DND-41 (cell line): ENCODE measurements around the gene HTR2A.

Experiments
- ATAC-seq: fragments of 200-7000 bp; cut with Tn5 transposase; 3 replicates; pipeline ENCODE4 v1.9.1; 2021; ENCODE audit warnings: low read depth; ENCODE audit not compliant: insufficient read depth
- DNase-seq: peaks from one replicate; pipeline ENCODE4 v3.0.0-alpha.2; 2020
- H2AFZ ChIP-seq: 2 replicates; pipeline ENCODE4 v1.6.0; 2012; ENCODE audit warnings: low read depth, low read length
- H3K27ac ChIP-seq: 2 replicates; pipeline ENCODE4 v1.5.1; 2012; ENCODE audit warnings: low read length, inconsistent platforms
- H3K27me3 ChIP-seq: fragments of 200-600 bp; sonication (generic); 2 replicates; pipeline ENCODE4 v1.6.0; 2012; ENCODE audit warnings: low read length, mild to moderate bottlenecking, inconsistent platforms; ENCODE audit not compliant: insufficient read depth, poor library complexity
- H3K36me3 ChIP-seq: 2 replicates; pipeline ENCODE4 v1.5.1; 2012; ENCODE audit warnings: low read length, inconsistent platforms; ENCODE audit not compliant: insufficient read depth
- H3K4me1 ChIP-seq: 2 replicates; pipeline ENCODE4 v1.5.1; 2012; ENCODE audit warnings: mild to moderate bottlenecking, low read length; ENCODE audit not compliant: insufficient read depth
- H3K4me2 ChIP-seq: 2 replicates; pipeline ENCODE4 v1.6.0; 2012; ENCODE audit warnings: mild to moderate bottlenecking, moderate library complexity, low read length, inconsistent platforms; ENCODE audit not compliant: insufficient read depth
- H3K4me3 ChIP-seq, 2 experiments: fragments of 200-600 bp in 1 of 2; shearing (Covaris generic) in 1 of 2; 2 replicates each; pipeline ENCODE4 v1.5.1; 2012 to 2016; ENCODE audit warnings: inconsistent platforms in 2 of 2, low read length in 2 of 2, mild to moderate bottlenecking in 2 of 2, low read depth in 1 of 2, moderate library complexity in 1 of 2
- H3K79me2 ChIP-seq: 2 replicates; pipeline ENCODE4 v1.6.0; 2012; ENCODE audit warnings: low read length, inconsistent platforms; ENCODE audit not compliant: insufficient read depth
- H3K9ac ChIP-seq: 2 replicates; pipeline ENCODE4 v1.6.0; 2012; ENCODE audit warnings: low read depth, mild to moderate bottlenecking, inconsistent platforms, low read length, moderate library complexity
- H3K9me3 ChIP-seq: 2 replicates; pipeline ENCODE4 v1.5.1; 2012; ENCODE audit warnings: low read length, moderate library complexity, mild to moderate bottlenecking, inconsistent platforms; ENCODE audit not compliant: insufficient read depth, severe bottlenecking
- H4K20me1 ChIP-seq: 2 replicates; pipeline ENCODE4 v1.6.0; 2012; ENCODE audit warnings: low read length; ENCODE audit not compliant: insufficient read depth
- CTCF ChIP-seq: IDR thresholded peaks from 2 replicates; pipeline ENCODE4 v1.5.1; 2012; ENCODE audit warnings: borderline replicate concordance, low read length, moderate library complexity, mild to moderate bottlenecking; ENCODE audit not compliant: poor library complexity, severe bottlenecking; ENCODE audit errors: extremely low read depth
- EZH2 ChIP-seq: IDR thresholded peaks from 3 replicates; pipeline ENCODE4 v1.6.1; 2012; ENCODE audit warnings: borderline replicate concordance, low read depth, mild to moderate bottlenecking, moderate library complexity, low read length, inconsistent platforms; ENCODE audit not compliant: severe bottlenecking

HTR2A gene

DNA sequence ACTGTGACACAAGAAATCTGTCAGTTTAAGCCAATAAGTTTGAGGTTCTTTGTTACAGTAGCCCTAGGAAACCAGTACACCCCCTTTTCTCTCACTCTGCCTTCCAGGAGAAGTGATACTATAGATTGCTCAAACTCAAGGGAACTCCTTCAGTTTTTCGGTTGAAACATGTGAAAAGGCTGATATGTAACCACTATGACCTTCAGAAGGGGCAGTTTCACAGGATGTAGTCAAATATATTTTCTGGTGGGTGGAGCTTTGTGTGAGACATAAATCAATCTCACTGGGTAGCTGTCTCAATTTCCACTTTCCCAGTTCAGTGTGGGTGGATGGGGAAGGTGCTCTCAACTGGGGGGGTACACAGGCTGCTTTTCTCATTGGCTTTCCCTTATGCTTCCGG, 41.7 kb downstream of the HTR2A start:
- H3K36me3 ChIP-seq: no peaks in the 10 kb centered on the region
- no peak overlapping the region for H2AFZ ChIP-seq
- H3K9ac ChIP-seq: no peak overlapping the region
- H3K27me3 ChIP-seq: peaks cover 14% of the 10 kb centered on the region
- H3K9me3 ChIP-seq: no peaks in the 10 kb centered on the region
- DNase-seq (no peak), ATAC-seq (no peak)
- no peaks in the 10 kb centered on the region for H4K20me1 ChIP-seq
- no peak overlapping the region for H3K27ac ChIP-seq
- H3K79me2 ChIP-seq: no peaks in the 10 kb centered on the region
- H3K4me3 ChIP-seq: no peak overlapping the region
- TF ChIP-seq CTCF: no peak
- no peak for TF ChIP-seq EZH2
- H3K4me2 ChIP-seq: no peak overlapping the region
- H3K4me1 ChIP-seq: no peaks in the 10 kb centered on the region

- ATAC-seq (no peak), DNase-seq (no peak)
- Histone ChIP-seq H3K9me3 (no peaks in the 10 kb centered on the region), H3K4me2 (no peak overlapping the region), H3K9ac (no peak overlapping the region), H3K36me3 (no peaks in the 10 kb centered on the region), H3K4me1 (no peaks in the 10 kb centered on the region), H3K27me3 (peaks cover 19% of the 10 kb centered on the region), H3K27ac (no peak overlapping the region), H3K4me3 (no peak overlapping the region), H2AFZ (no peak overlapping the region), H3K79me2 (no peaks in the 10 kb centered on the region), H4K20me1 (no peaks in the 10 kb centered on the region)
- no peak for TF ChIP-seq EZH2
- TF ChIP-seq CTCF: no peak
These were observed 44.7 kb downstream of the HTR2A start for GRCh38 chr13:46852168-46852567.

DNA sequence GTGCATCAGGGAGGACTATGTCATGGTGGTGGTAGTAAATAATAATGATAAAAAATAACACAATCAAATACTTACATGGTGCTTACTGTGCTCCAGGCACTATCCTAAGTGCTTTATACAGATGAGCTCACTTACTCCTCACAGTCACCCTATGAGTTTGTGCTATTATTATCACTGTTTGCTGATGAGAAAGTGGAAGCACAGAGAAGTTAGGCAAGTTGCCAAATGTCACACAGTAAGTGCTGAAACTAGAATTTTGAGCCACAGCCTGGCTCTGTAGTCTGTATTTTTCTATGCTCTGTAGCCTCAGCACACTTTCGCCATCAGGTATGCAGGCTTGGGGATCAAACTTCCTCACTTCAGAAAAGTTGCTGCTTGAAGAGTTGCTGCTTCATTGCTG, 46.6 kb downstream of the HTR2A start:
- H3K27me3 ChIP-seq: peaks cover 21% of the 10 kb centered on the region
- no peak for DNase-seq
- no peaks in the 10 kb centered on the region for H3K79me2 ChIP-seq
- H3K4me3 ChIP-seq: no peak overlapping the region
- H3K9ac ChIP-seq: no peak overlapping the region
- H2AFZ ChIP-seq: no peak overlapping the region
- no peaks in the 10 kb centered on the region for H3K4me1 ChIP-seq
- ATAC-seq: no peak
- H3K36me3 ChIP-seq: no peaks in the 10 kb centered on the region
- TF ChIP-seq CTCF: no peak
- no peak for TF ChIP-seq EZH2
- no peaks in the 10 kb centered on the region for H4K20me1 ChIP-seq
- H3K9me3 ChIP-seq: no peaks in the 10 kb centered on the region
- H3K4me2 ChIP-seq: no peak overlapping the region
- no peak overlapping the region for H3K27ac ChIP-seq

DNA sequence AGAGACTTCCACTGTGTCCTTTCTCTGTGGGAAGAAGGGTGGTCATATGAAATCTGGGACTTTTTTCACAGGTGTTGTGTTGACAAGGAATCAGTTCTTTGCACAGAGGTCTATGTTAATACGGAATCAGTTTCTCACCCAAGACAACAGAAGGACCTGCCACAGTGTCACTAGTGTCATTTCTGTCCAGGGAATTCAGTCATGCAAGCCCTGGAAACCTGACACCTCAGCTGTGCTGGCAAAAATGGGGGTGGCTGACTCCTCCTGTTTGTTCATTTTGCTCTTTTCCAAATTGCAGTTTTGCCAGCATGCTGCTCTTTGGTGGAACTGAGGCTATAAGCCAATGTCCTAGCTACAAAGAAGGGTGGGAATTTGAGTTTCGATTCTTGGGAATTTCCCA, 50.1 kb downstream of the HTR2A start:
- no peak for DNase-seq
- TF ChIP-seq CTCF (no peak), EZH2 (no peak)
- Histone ChIP-seq H3K4me1 (no peaks in the 10 kb centered on the region), H4K20me1 (no peaks in the 10 kb centered on the region), H3K36me3 (no peaks in the 10 kb centered on the region), H2AFZ (no peak overlapping the region), H3K4me3 (no peak overlapping the region), H3K9ac (no peak overlapping the region), H3K9me3 (no peaks in the 10 kb centered on the region), H3K27ac (no peak overlapping the region), H3K79me2 (no peaks in the 10 kb centered on the region), H3K4me2 (no peak overlapping the region), H3K27me3 (peaks cover 24% of the 10 kb centered on the region)
- no peak for ATAC-seq
